GM12878 (cell line): Measurements from ENCODE around the gene CWC22. TPM values are rescaled to one million over a fixed set of nuclear protein-coding genes. Genes with fewer than 3 reads are reported as not detected.

Source experiments
- ATAC-seq: fragments of 200-7000 bp; cut with Tn5 transposase; 3 replicates; pipeline ENCODE4 v1.9.1; 2020; ENCODE audit warnings: mild to moderate bottlenecking, moderate library complexity
- BruUV-seq: library from RNA; stranded (reverse); fragments of 400-500 nt; replicated peaks from 2 replicates; lab custom pipeline; 2021; lab: Mats Ljungman, UMichigan
- CTCF ChIA-PET: fragments of 300-600 bp; sonication (Branson Sonifier 250); formaldehyde crosslinking; extraction: SDS; loops from one replicate; lab custom pipeline; 2021; ENCODE audit warnings: inconsistent platforms; lab: Yijun Ruan, JAX
- POLR2A ChIA-PET: fragments of 350-600 bp; formaldehyde crosslinking; extraction: SDS; loops from one replicate; lab custom pipeline; 2021; ENCODE audit warnings: inconsistent platforms; lab: Charles Lee
- RAD21 ChIA-PET: fragments of 300-600 bp; sonication (Branson Sonifier 250); formaldehyde crosslinking; loops from one replicate; lab custom pipeline; 2023; ENCODE audit warnings: antibody characterized with exemption; ENCODE audit not compliant: unreplicated experiment; lab: Charles Lee
- SMC1A ChIA-PET: fragments of 300-600 bp; sonication (Branson Sonifier 250); formaldehyde crosslinking; loops from one replicate; lab custom pipeline; 2023; ENCODE audit not compliant: unreplicated experiment, uncharacterized antibody; lab: Charles Lee
- DNase-seq: peaks from one replicate; pipeline ENCODE4 v3.0.0-alpha.2; 2011; ENCODE audit warnings: low read depth, low spot score
- FAIRE-seq: peaks from 3 replicates; lab custom pipeline; 2011; peaks lifted over from hg19 to GRCh38; lab: Jason Lieb, UNC
- H2AFZ ChIP-seq: 2 replicates; pipeline ENCODE4 v1.6.0; 2011; ENCODE audit warnings: low read depth, low read length, control low read depth; ENCODE audit not compliant: control insufficient read depth
- H3K27ac ChIP-seq: 2 replicates; pipeline ENCODE4 v1.5.1; 2011; ENCODE audit warnings: control low read depth; ENCODE audit not compliant: control insufficient read depth, insufficient read depth
- H3K27me3 ChIP-seq, 2 experiments: replicated peaks in 1 of 2; 2 replicates each; pipeline versions ENCODE4 v1.6.0 to v1.6.1; 2011; ENCODE audit warnings: low read length in 1 of 2; ENCODE audit not compliant: control insufficient read depth in 2 of 2, insufficient read depth in 2 of 2
- H3K36me3 ChIP-seq, 2 experiments: 2 replicates each; pipeline ENCODE4 v1.5.1; 2011; ENCODE audit warnings: low read length in 1 of 2; ENCODE audit not compliant: control insufficient read depth in 2 of 2, insufficient read depth in 2 of 2
- H3K4me1 ChIP-seq: 2 replicates; pipeline ENCODE4 v1.6.1; 2011; ENCODE audit warnings: mild to moderate bottlenecking, low read length, moderate library complexity, mixed read lengths; ENCODE audit not compliant: control insufficient read depth, insufficient read depth
- H3K4me2 ChIP-seq: 2 replicates; pipeline ENCODE4 v1.6.0; 2011; ENCODE audit warnings: control low read depth; ENCODE audit not compliant: control insufficient read depth, insufficient read depth
- H3K4me3 ChIP-seq: fragments of 200-600 bp; sonication (generic); 2 replicates; pipeline ENCODE4 v1.5.1; 2016
- H3K79me2 ChIP-seq: 2 replicates; pipeline ENCODE4 v1.6.0; 2011; ENCODE audit warnings: low read length; ENCODE audit not compliant: control insufficient read depth, insufficient read depth
- H3K9ac ChIP-seq: 2 replicates; pipeline ENCODE4 v1.8.0; 2011; ENCODE audit warnings: low read length, control low read depth, mixed read lengths; ENCODE audit not compliant: control insufficient read depth, insufficient read depth
- H3K9me3 ChIP-seq: replicated peaks from 3 replicates; pipeline ENCODE4 v1.5.1; 2011; ENCODE audit warnings: mild to moderate bottlenecking, low read length; ENCODE audit not compliant: control insufficient read depth, insufficient read depth
- H4K20me1 ChIP-seq: 2 replicates; pipeline ENCODE4 v1.6.0; 2011; ENCODE audit not compliant: control insufficient read depth, insufficient read depth
- BHLHE40 ChIP-seq, 2 experiments: fragments of 450-650 bp in 1 of 2; IDR thresholded peaks; 2 replicates each; pipeline ENCODE4 v1.6.1; 2011 to 2017; ENCODE audit warnings: low read depth in 2 of 2, borderline replicate concordance in 1 of 2, improper control_type of control experiment in 1 of 2, low read length in 1 of 2, mild to moderate bottlenecking in 1 of 2
- CBX3 ChIP-seq: fragments of 200-600 bp; sonication (generic); IDR thresholded peaks from 2 replicates; pipeline ENCODE4 v1.6.1; 2016; ENCODE audit warnings: low read depth, borderline replicate concordance
- HCFC1 ChIP-seq: fragments of 150-350 bp; IDR thresholded peaks from 2 replicates; pipeline ENCODE4 v1.6.1; 2014; ENCODE audit warnings: low read length
- HDAC2 ChIP-seq: fragments of 200-600 bp; sonication (generic); IDR thresholded peaks from 2 replicates; pipeline ENCODE4 v1.6.1; 2017
- LARP7 ChIP-seq: fragments of 450-650 bp; IDR thresholded peaks from 2 replicates; pipeline ENCODE4 v1.6.1; 2017; ENCODE audit warnings: mild to moderate bottlenecking
- NFIC ChIP-seq: IDR thresholded peaks from 2 replicates; pipeline ENCODE4 v1.6.1; 2012; ENCODE audit warnings: low read depth, mild to moderate bottlenecking, inconsistent platforms, low read length, moderate library complexity
- NR2F1 ChIP-seq: fragments of 450-650 bp; conservative IDR thresholded peaks from 2 replicates; pipeline ENCODE4 v1.6.1; 2017; ENCODE audit warnings: mild to moderate bottlenecking
- NRF1 ChIP-seq: conservative IDR thresholded peaks from 2 replicates; pipeline ENCODE4 v1.6.1; 2011; ENCODE audit warnings: mild to moderate bottlenecking, low read depth, low read length, improper control_type of control experiment
- SMC3 ChIP-seq: IDR thresholded peaks from 2 replicates; pipeline ENCODE4 v1.6.1; 2011; ENCODE audit warnings: low read length, improper control_type of control experiment, borderline replicate concordance
- TCF3 ChIP-seq: IDR thresholded peaks from 2 replicates; pipeline ENCODE4 v1.6.1; 2012; ENCODE audit warnings: low read depth, mild to moderate bottlenecking, low read length, borderline replicate concordance; ENCODE audit not compliant: insufficient read depth
- ZBTB40 ChIP-seq: fragments of 450-650 bp; IDR thresholded peaks from 2 replicates; pipeline ENCODE4 v1.6.1; 2016; ENCODE audit warnings: mild to moderate bottlenecking, moderate library complexity, borderline replicate concordance
- WGBS: methylation state at CpG from one replicate; pipeline ENCODE4 v1.1.6; 2016; ENCODE audit warnings: low lambda C conversion rate; ENCODE audit not compliant: insufficient replicate concordance, insufficient coverage; ENCODE audit errors: missing lambda C conversion rate; 5-methylcytosine and 5-hydroxymethylcytosine counted together
- in situ Hi-C: fragments of 300-500 bp; cut with MboI; formaldehyde crosslinking; loops from 9 replicates; pipeline ENCODE4 v1.14.3; 2018; ENCODE audit warnings: mixed read lengths
- intact Hi-C: fragments of 100-400 bp; cut with micrococcal nuclease; formaldehyde crosslinking; loops from one replicate; pipeline ENCODE4 v1.14.2; 2022; ENCODE audit not compliant: unreplicated experiment
- polyA plus RNA-seq, 11 experiments: library from polyadenylated mRNA; depleted of rRNA in 4 of 11; unstranded in 6 of 11; stranded (reverse) in 5 of 11; fragments of >200 nt; fragmentation: Nextera tagmentation in 4 of 11; fragmentation: Illumina TruSeq in 1 of 11; extraction: Ambion mirVana in 4 of 11; extraction: Trizol in 1 of 11; gene quantifications; 1 replicate in 1 of 11; 2 replicates in 10 of 11; pipeline versions ENCODE4 v1.2.1 to v1.2.3, GENCODE V29; 2011 to 2016; ENCODE audit warnings: inconsistent platforms in 2 of 11, missing spikeins in 2 of 11, low read depth in 1 of 11
- total RNA-seq, 4 experiments: library from RNA; depleted of rRNA in 3 of 4; stranded (reverse); fragments of >200 nt in 3 of 4; fragmentation: Illumina TruSeq in 1 of 4; extraction: Trizol in 1 of 4; gene quantifications; 2 replicates each; pipeline versions ENCODE4 v1.2.1 to v1.2.3, GENCODE V29; 2013 to 2021
- TF ChIP-seq, protein P1 (sequence below): IDR thresholded peaks from 2 replicates; pipeline ENCODE4 v1.6.1; 2011; ENCODE audit warnings: mild to moderate bottlenecking, low read depth, low read length, moderate library complexity; ENCODE audit not compliant: insufficient replicate concordance
- TF ChIP-seq, protein P2 (sequence below): IDR thresholded peaks from 2 replicates; pipeline ENCODE4 v1.6.1; 2012; ENCODE audit warnings: improper control_type of control experiment, low read depth, low read length; ENCODE audit not compliant: insufficient replicate concordance

The CWC22 gene
- total and polyA plus RNA-seq, 10 of the 15 experiments (the other 5 are each of a cell fraction or from before 2014, with no cell fraction given), result 8.2 to 38.5 (median 26.3) TPM

- ChIA-PET POLR2A (no interaction called here), SMC1A (interaction anchor here (1.1 to 2.3 kb wide), 4 partner anchors 10 to 30 kb away, joined by 3 to 11 read pairs (median 4); no protein-coding TSS in a partner anchor), CTCF (interaction anchor here (2.0 kb wide), 1 partner anchor 13 kb away, joined by 6 read pairs; no protein-coding TSS in a partner anchor), RAD21 (no interaction called here)
- no peak overlapping the region for H2AFZ ChIP-seq
- no peak for ATAC-seq
- no peak overlapping the region for H3K4me3 ChIP-seq
- no peak for DNase-seq
- intact Hi-C loops, result no loop called here
- in situ Hi-C loops, result no loop called here
- BruUV-seq, result no TSS peak
- no peak overlapping the region for H3K9ac ChIP-seq
- peaks cover 4 to 33% of the 10 kb centered on the region in 2 experiments for H3K36me3 ChIP-seq
- no peak overlapping the region for H3K4me2 ChIP-seq
- FAIRE-seq, result no peak
- H3K79me2 ChIP-seq, result no peaks in the 10 kb centered on the region
- H4K20me1 ChIP-seq, result no peaks in the 10 kb centered on the region
- no peaks in the 10 kb centered on the region for H3K4me1 ChIP-seq
- H3K27me3 ChIP-seq, result no peaks in the 10 kb centered on the region
- 95% methylated on average over 1 of the region's 1 CpG for WGBS
- no peaks in the 10 kb centered on the region for H3K9me3 ChIP-seq
- no peak overlapping the region for H3K27ac ChIP-seq
- TF ChIP-seq CBX3 (no peak), NFIC (no peak), LARP7 (no peak), NR2F1 (no peak), HDAC2 (no peak), BHLHE40 (IDR thresholded peaks at IDR 0.05; ENCODE audit: borderline replicate concordance in 1 of 2, low read depth in 2 of 2, low read length in 1 of 2) (no peak), NRF1 (no peak), ZBTB40 (no peak), HCFC1 (no peak), SMC3 (no peak), TCF3 (no peak)
- TF ChIP-seq, protein P1, sequence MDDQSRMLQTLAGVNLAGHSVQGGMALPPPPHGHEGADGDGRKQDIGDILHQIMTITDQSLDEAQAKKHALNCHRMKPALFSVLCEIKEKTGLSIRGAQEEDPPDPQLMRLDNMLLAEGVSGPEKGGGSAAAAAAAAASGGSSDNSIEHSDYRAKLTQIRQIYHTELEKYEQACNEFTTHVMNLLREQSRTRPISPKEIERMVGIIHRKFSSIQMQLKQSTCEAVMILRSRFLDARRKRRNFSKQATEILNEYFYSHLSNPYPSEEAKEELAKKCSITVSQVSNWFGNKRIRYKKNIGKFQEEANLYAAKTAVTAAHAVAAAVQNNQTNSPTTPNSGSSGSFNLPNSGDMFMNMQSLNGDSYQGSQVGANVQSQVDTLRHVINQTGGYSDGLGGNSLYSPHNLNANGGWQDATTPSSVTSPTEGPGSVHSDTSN, result no peak
- TF ChIP-seq, protein P2, sequence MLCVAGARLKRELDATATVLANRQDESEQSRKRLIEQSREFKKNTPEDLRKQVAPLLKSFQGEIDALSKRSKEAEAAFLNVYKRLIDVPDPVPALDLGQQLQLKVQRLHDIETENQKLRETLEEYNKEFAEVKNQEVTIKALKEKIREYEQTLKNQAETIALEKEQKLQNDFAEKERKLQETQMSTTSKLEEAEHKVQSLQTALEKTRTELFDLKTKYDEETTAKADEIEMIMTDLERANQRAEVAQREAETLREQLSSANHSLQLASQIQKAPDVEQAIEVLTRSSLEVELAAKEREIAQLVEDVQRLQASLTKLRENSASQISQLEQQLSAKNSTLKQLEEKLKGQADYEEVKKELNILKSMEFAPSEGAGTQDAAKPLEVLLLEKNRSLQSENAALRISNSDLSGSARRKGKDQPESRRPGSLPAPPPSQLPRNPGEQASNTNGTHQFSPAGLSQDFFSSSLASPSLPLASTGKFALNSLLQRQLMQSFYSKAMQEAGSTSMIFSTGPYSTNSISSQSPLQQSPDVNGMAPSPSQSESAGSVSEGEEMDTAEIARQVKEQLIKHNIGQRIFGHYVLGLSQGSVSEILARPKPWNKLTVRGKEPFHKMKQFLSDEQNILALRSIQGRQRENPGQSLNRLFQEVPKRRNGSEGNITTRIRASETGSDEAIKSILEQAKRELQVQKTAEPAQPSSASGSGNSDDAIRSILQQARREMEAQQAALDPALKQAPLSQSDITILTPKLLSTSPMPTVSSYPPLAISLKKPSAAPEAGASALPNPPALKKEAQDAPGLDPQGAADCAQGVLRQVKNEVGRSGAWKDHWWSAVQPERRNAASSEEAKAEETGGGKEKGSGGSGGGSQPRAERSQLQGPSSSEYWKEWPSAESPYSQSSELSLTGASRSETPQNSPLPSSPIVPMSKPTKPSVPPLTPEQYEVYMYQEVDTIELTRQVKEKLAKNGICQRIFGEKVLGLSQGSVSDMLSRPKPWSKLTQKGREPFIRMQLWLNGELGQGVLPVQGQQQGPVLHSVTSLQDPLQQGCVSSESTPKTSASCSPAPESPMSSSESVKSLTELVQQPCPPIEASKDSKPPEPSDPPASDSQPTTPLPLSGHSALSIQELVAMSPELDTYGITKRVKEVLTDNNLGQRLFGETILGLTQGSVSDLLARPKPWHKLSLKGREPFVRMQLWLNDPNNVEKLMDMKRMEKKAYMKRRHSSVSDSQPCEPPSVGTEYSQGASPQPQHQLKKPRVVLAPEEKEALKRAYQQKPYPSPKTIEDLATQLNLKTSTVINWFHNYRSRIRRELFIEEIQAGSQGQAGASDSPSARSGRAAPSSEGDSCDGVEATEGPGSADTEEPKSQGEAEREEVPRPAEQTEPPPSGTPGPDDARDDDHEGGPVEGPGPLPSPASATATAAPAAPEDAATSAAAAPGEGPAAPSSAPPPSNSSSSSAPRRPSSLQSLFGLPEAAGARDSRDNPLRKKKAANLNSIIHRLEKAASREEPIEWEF, result no peak
Measured at GRCh38 chr2:179983250-179983932, 23.7 kb downstream of the CWC22 start.
